Measurements from ENCODE around the gene AGPAT1. TPM values are rescaled to one million over a fixed set of nuclear protein-coding genes. Genes with fewer than 3 reads are reported as not detected.

Gene AGPAT1
- total and polyA plus RNA-seq, 2 experiments from 2014 or later, result 69.6 to 128 TPM

DNA sequence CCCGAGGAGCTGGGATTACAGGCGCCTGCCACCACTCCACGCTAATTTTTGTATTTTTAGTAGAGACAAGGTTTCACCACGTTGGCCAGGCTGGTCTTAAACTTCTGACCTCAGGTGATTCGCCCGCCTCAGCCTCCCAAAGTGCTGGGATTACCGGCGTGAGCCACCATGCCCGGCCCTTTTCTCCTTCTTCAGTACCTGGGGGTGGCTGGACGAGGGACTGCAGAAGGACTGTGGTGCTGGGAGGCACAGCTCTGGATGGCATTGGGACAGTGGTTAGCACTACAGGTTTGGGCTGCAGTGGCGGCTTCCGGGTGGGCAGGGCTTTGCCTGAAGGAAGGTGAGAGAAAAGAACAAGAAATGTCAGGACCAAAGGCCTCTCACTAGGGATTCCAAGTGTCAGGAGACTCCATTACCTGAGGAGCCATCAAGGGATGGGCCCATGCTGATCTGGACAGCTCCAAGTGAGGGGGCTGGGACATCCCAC lies 55.3 kb downstream of the AGPAT1 start:
- no peak for DNase-seq (ENCODE audit: low read depth in 1 of 2, low spot score in 1 of 2)
- no peaks in the 10 kb centered on the region for H3K4me1 ChIP-seq (ENCODE audit: low read depth)

GRCh38 chr6:32118782-32119628 lies 56.9 kb downstream of the AGPAT1 start:
- Histone ChIP-seq H3K9me3 (ENCODE audit: low read depth) (no peaks in the 10 kb centered on the region), H3K4me1 (ENCODE audit: low read depth) (no peaks in the 10 kb centered on the region), H3K27ac (peak overlapping the region; percentile 69), H3K27me3 (no peaks in the 10 kb centered on the region), H3K4me3 (no peak overlapping the region), H3K36me3 (peaks cover 31% of the 10 kb centered on the region)
- DNase-seq (ENCODE audit: low read depth in 1 of 2, low spot score in 1 of 2), result peak; percentile 86 to 94
- TF ChIP-seq CTCF (IDR thresholded peaks at IDR 0.05; ENCODE audit: low read depth, low read length), result peak; percentile 98

More for the DNA sequence above, 55.3 kb downstream of the AGPAT1 start:
- Histone ChIP-seq H3K27me3 (no peaks in the 10 kb centered on the region), H3K36me3 (peaks cover 29% of the 10 kb centered on the region), H3K9me3 (ENCODE audit: low read depth) (no peaks in the 10 kb centered on the region), H3K27ac (no peak overlapping the region), H3K4me3 (no peak overlapping the region)
- TF ChIP-seq CTCF (IDR thresholded peaks at IDR 0.05; ENCODE audit: low read depth, low read length), result no peak

Other genes with a start within 250 kb of the AGPAT1 start
- gene C2, start 248.4 kb downstream of the AGPAT1 start, total RNA-seq, result 1.9 TPM in 2 replicates
- 0.48 and 1.5 TPM in 2 replicates for gene C2, start 248.4 kb downstream of the AGPAT1 start, polyA plus RNA-seq
- 0.42 and 0.66 TPM in 2 replicates for gene CFB, start 230.0 kb downstream of the AGPAT1 start, total RNA-seq
- 1.3 TPM in 1 of 2 replicates, not detected in the other for gene CFB, start 230.0 kb downstream of the AGPAT1 start, polyA plus RNA-seq
- 165 and 186 TPM in 2 replicates for gene NELFE, start 217.1 kb downstream of the AGPAT1 start, total RNA-seq
- 146 and 201 TPM in 2 replicates for gene NELFE, start 217.1 kb downstream of the AGPAT1 start, polyA plus RNA-seq
- 36.4 and 62.6 TPM in 2 replicates for gene SKIC2, start 216.9 kb downstream of the AGPAT1 start, total RNA-seq
- gene SKIC2, start 216.9 kb downstream of the AGPAT1 start, polyA plus RNA-seq, result 53.1 and 68.5 TPM in 2 replicates
- gene DXO, start 203.9 kb downstream of the AGPAT1 start, total RNA-seq, result 36.7 and 44.9 TPM in 2 replicates
- 37.6 and 49.9 TPM in 2 replicates for gene DXO, start 203.9 kb downstream of the AGPAT1 start, polyA plus RNA-seq
- gene C4A, start 194.0 kb downstream of the AGPAT1 start, total RNA-seq, result 2.1 and 2.2 TPM in 2 replicates
- 1.9 and 2.5 TPM in 2 replicates for gene C4A, start 194.0 kb downstream of the AGPAT1 start, polyA plus RNA-seq
- 4.1 and 4.2 TPM in 2 replicates for gene C4B, start 161.3 kb downstream of the AGPAT1 start, total RNA-seq
- 2.7 and 5.8 TPM in 2 replicates for gene C4B, start 161.3 kb downstream of the AGPAT1 start, polyA plus RNA-seq
- 0.92 and 1.0 TPM in 2 replicates for gene CYP21A2, start 137.7 kb downstream of the AGPAT1 start, total RNA-seq
- gene CYP21A2, start 137.7 kb downstream of the AGPAT1 start, polyA plus RNA-seq, result 0.62 TPM in 1 of 2 replicates, not detected in the other
- 3.0 and 9.3 TPM in 2 replicates for gene TNXB, start 66.7 kb downstream of the AGPAT1 start, total RNA-seq
- 0.92 and 1.7 TPM in 2 replicates for gene TNXB, start 66.7 kb downstream of the AGPAT1 start, polyA plus RNA-seq
- gene ATF6B, start 47.8 kb downstream of the AGPAT1 start, total RNA-seq, result 39.7 and 60.8 TPM in 2 replicates
- 43.0 and 49.5 TPM in 2 replicates for gene ATF6B, start 47.8 kb downstream of the AGPAT1 start, polyA plus RNA-seq
- 7.0 and 7.7 TPM in 2 replicates for gene FKBPL, start 45.8 kb downstream of the AGPAT1 start, total RNA-seq
- gene FKBPL, start 45.8 kb downstream of the AGPAT1 start, polyA plus RNA-seq, result 10.0 and 14.2 TPM in 2 replicates
- 0.78 and 4.4 TPM in 2 replicates for gene PRRT1, start 24.1 kb downstream of the AGPAT1 start, total RNA-seq
- 4.9 and 6.2 TPM in 2 replicates for gene PRRT1, start 24.1 kb downstream of the AGPAT1 start, polyA plus RNA-seq
- 42.7 and 147 TPM in 2 replicates for gene PPT2, start 21.9 kb downstream of the AGPAT1 start, total RNA-seq
- 34.6 and 50.2 TPM in 2 replicates for gene PPT2, start 21.9 kb downstream of the AGPAT1 start, polyA plus RNA-seq
- gene EGFL8, start 11.5 kb downstream of the AGPAT1 start, total RNA-seq, result 10.2 and 18.7 TPM in 2 replicates
- 10.1 and 15.2 TPM in 2 replicates for gene EGFL8, start 11.5 kb downstream of the AGPAT1 start, polyA plus RNA-seq
- gene RNF5, start 2.3 kb upstream of the AGPAT1 start, total RNA-seq, result 180 and 188 TPM in 2 replicates
- gene RNF5, start 2.3 kb upstream of the AGPAT1 start, polyA plus RNA-seq, result 232 and 237 TPM in 2 replicates
- gene AGER, start 8.2 kb upstream of the AGPAT1 start, total RNA-seq, result 5.0 and 13.5 TPM in 2 replicates
- 4.8 and 9.8 TPM in 2 replicates for gene AGER, start 8.2 kb upstream of the AGPAT1 start, polyA plus RNA-seq
- gene PBX2, start 14.1 kb upstream of the AGPAT1 start, total RNA-seq, result 124 and 130 TPM in 2 replicates
- 17.3 and 23.9 TPM in 2 replicates for gene PBX2, start 14.1 kb upstream of the AGPAT1 start, polyA plus RNA-seq
- 16.7 and 18.0 TPM in 2 replicates for gene GPSM3, start 16.6 kb upstream of the AGPAT1 start, total RNA-seq
- gene GPSM3, start 16.6 kb upstream of the AGPAT1 start, polyA plus RNA-seq, result 14.5 and 17.4 TPM in 2 replicates
- gene NOTCH4, start 48.0 kb upstream of the AGPAT1 start, total RNA-seq, result 5.0 and 5.4 TPM in 2 replicates
- gene NOTCH4, start 48.0 kb upstream of the AGPAT1 start, polyA plus RNA-seq, result 3.2 and 7.2 TPM in 2 replicates
- not detected in 2 replicates for gene TSBP1, start 195.8 kb upstream of the AGPAT1 start, total RNA-seq
- gene TSBP1, start 195.8 kb upstream of the AGPAT1 start, polyA plus RNA-seq, result not detected in 2 replicates
- gene BTNL2, start 231.1 kb upstream of the AGPAT1 start, total RNA-seq, result not detected in 2 replicates
- gene BTNL2, start 231.1 kb upstream of the AGPAT1 start, polyA plus RNA-seq, result not detected in 2 replicates

Measured in cardiac muscle cell (in vitro differentiated cells and primary cell).